ENCODE data around the gene IFIH1. TPM values are rescaled to one million over a fixed set of nuclear protein-coding genes. Genes with fewer than 3 reads are reported as not detected.
A peak's percentile ranks its signal among the peaks of the same experiment; 100 is the strongest.

Gene IFIH1
- polyA plus RNA-seq, 1 experiment = 2.2 TPM

GRCh38 chr2:162301151-162301804 is 17.2 kb downstream of the IFIH1 start:
- Histone ChIP-seq H3K4me3 (ENCODE audit: low read depth, low read length) (no peak overlapping the region), H3K27me3 (ENCODE audit: control insufficient read depth, insufficient read depth, low read length) (no peaks in the 10 kb centered on the region), H3K27ac (ENCODE audit: low read depth, low read length) (no peak overlapping the region), H3K9me3 (ENCODE audit: control insufficient read depth, insufficient read depth, low read length) (no peaks in the 10 kb centered on the region)
- DNase-seq (ENCODE audit: low read depth, low spot score) = peak; percentile 55
- ChIA-PET CTCF (interaction anchor here (0.6 to 14.0 kb wide), 24 partner anchors 8 to 714 kb away, joined by 3 to 344 read pairs (median 4); partner anchors contain the start of genes GCG and IFIH1), POLR2A (no interaction called here)
- TF ChIP-seq CTCF (IDR thresholded peaks at IDR 0.05; ENCODE audit: low read depth, low read length) = peak; percentile 83

GRCh38 chr2:162300266-162300665 is 18.2 kb downstream of the IFIH1 start:
- TF ChIP-seq CTCF (IDR thresholded peaks at IDR 0.05; ENCODE audit: low read depth, low read length) = no peak
- Histone ChIP-seq H3K27ac (ENCODE audit: low read depth, low read length) (no peak overlapping the region), H3K9me3 (ENCODE audit: control insufficient read depth, insufficient read depth, low read length) (no peaks in the 10 kb centered on the region), H3K27me3 (ENCODE audit: control insufficient read depth, insufficient read depth, low read length) (no peaks in the 10 kb centered on the region), H3K4me3 (ENCODE audit: low read depth, low read length) (no peak overlapping the region)
- ChIA-PET POLR2A (no interaction called here), CTCF (interaction anchor here (1.0 to 14.0 kb wide), 20 partner anchors 9 to 713 kb away, joined by 3 to 344 read pairs (median 6); partner anchors contain the start of genes FAP, GCG and IFIH1)
- no peak for DNase-seq (ENCODE audit: low read depth, low spot score)

GRCh38 chr2:162298669-162299335 is 19.7 kb downstream of the IFIH1 start:
- no peaks in the 10 kb centered on the region for H3K27me3 ChIP-seq (ENCODE audit: control insufficient read depth, insufficient read depth, low read length)
- POLR2A ChIA-PET = interaction anchor here (1.0 to 3.1 kb wide), 2 partner anchors 56 to 78 kb away, joined by 3 to 13 read pairs; partner anchors contain the start of gene FAP
- CTCF ChIA-PET = interaction anchor here (0.6 to 14.0 kb wide), 55 partner anchors 8 to 1091 kb away, joined by 3 to 344 read pairs (median 6); partner anchors contain the start of genes DPP4, FAP, GCG and IFIH1
- H3K9me3 ChIP-seq (ENCODE audit: control insufficient read depth, insufficient read depth, low read length) = no peaks in the 10 kb centered on the region
- no peak overlapping the region for H3K27ac ChIP-seq (ENCODE audit: low read depth, low read length)
- DNase-seq (ENCODE audit: low read depth, low spot score) = no peak
- H3K4me3 ChIP-seq (ENCODE audit: low read depth, low read length) = no peak overlapping the region
- TF ChIP-seq CTCF (IDR thresholded peaks at IDR 0.05; ENCODE audit: low read depth, low read length) = no peak

GRCh38 chr2:162297925-162298552 is 20.4 kb downstream of the IFIH1 start:
- peak; percentile 44 for DNase-seq (ENCODE audit: low read depth, low spot score)

More at GRCh38 chr2:162297925-162298552, 20.4 kb downstream of the IFIH1 start:
- peak; percentile 77 for TF ChIP-seq CTCF (IDR thresholded peaks at IDR 0.05; ENCODE audit: low read depth, low read length)
- ChIA-PET POLR2A (interaction anchor here (0.5 to 3.1 kb wide), 6 partner anchors 56 to 192 kb away, joined by 3 to 13 read pairs (median 3); partner anchors contain the start of gene FAP), CTCF (interaction anchor here (0.6 to 14.0 kb wide), 60 partner anchors 9 to 1091 kb away, joined by 3 to 344 read pairs (median 6); partner anchors contain the start of genes DPP4, FAP, GCG and IFIH1)
- H3K9me3 ChIP-seq (ENCODE audit: control insufficient read depth, insufficient read depth, low read length) = no peaks in the 10 kb centered on the region
- H3K4me3 ChIP-seq (ENCODE audit: low read depth, low read length) = no peak overlapping the region
- H3K27ac ChIP-seq (ENCODE audit: low read depth, low read length) = no peak overlapping the region
- H3K27me3 ChIP-seq (ENCODE audit: control insufficient read depth, insufficient read depth, low read length) = no peaks in the 10 kb centered on the region
